ENCODE results near the gene BICRAL. TPM values are rescaled to one million over a fixed set of nuclear protein-coding genes. Genes with fewer than 3 reads are reported as not detected.
A peak's percentile ranks its signal among the peaks of the same experiment; 100 is the strongest.

The BICRAL gene
- total RNA-seq, 6 experiments from 2014 or later, result 4.3 to 6.0 (median 5.5) TPM

DNA sequence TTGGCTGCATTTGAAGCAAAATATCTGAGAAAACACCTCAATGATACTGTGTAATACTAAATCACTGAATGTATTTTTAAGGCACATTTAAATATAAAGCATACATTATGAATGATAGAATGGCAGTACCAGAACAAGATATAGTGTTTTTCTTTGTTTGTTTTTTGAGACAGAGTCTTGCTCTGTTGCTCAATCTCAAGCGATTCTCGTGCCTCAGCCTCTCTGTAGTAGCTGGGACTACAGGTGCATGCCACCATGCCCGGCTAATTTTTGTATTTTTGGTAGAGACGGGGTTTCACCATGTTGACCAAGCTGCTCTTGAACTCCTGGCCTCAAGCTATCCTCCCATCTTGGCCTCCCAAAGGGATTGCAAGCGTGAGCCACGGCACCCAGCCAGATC lies 2.3 kb upstream of the BICRAL start:
- H3K27ac ChIP-seq, result no peak overlapping the region
- DNase-seq (no peak), ATAC-seq (no peak)
- TF ChIP-seq, protein P1, sequence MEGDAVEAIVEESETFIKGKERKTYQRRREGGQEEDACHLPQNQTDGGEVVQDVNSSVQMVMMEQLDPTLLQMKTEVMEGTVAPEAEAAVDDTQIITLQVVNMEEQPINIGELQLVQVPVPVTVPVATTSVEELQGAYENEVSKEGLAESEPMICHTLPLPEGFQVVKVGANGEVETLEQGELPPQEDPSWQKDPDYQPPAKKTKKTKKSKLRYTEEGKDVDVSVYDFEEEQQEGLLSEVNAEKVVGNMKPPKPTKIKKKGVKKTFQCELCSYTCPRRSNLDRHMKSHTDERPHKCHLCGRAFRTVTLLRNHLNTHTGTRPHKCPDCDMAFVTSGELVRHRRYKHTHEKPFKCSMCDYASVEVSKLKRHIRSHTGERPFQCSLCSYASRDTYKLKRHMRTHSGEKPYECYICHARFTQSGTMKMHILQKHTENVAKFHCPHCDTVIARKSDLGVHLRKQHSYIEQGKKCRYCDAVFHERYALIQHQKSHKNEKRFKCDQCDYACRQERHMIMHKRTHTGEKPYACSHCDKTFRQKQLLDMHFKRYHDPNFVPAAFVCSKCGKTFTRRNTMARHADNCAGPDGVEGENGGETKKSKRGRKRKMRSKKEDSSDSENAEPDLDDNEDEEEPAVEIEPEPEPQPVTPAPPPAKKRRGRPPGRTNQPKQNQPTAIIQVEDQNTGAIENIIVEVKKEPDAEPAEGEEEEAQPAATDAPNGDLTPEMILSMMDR (IDR thresholded peaks at IDR 0.05), result no peak
- no peak for TF ChIP-seq POLR2A (IDR thresholded peaks at IDR 0.05)
- no peak overlapping the region for H3K4me3 ChIP-seq
- no peaks in the 10 kb centered on the region for H3K27me3 ChIP-seq
- H3K36me3 ChIP-seq, result no peaks in the 10 kb centered on the region
- intact Hi-C loops (cut with DNase I), result no loop called here
- WGBS (ENCODE audit: insufficient coverage, low coverage, low lambda C conversion rate, missing lambda C conversion rate), result 64% methylated on average over 4 of the region's 6 CpGs
- peaks cover 0 to 13% (median 0%) of the 10 kb centered on the region in 4 donors for H3K4me1 ChIP-seq
- no peaks in the 10 kb centered on the region for H3K9me3 ChIP-seq

DNA sequence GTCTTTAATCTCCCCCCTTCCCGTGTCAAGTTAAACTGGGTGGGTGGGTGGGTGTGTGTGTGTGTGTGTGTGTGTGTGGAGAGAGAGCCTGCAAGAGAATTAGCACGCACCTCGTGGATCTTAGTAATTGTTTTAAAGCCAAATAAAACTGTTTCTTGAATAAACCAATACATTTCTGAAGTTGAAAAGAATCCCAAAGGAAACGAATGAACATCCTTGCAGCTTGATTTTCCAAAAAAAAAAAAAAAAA lies 381 bp upstream of the BICRAL start:
- no peak for ATAC-seq
- Histone ChIP-seq H3K27ac (peak overlapping the region; percentile 100), H3K9me3 (no peaks in the 10 kb centered on the region), H3K4me1 (peaks cover 0 to 16% (median 7%) of the 10 kb centered on the region in 4 donors), H3K4me3 (peak overlapping the region; percentile 71 to 83 (median 76)), H3K36me3 (no peaks in the 10 kb centered on the region), H3K27me3 (no peaks in the 10 kb centered on the region)
- no peak for DNase-seq
- TF ChIP-seq POLR2A (IDR thresholded peaks at IDR 0.05), result no peak
- TF ChIP-seq, protein P1 (IDR thresholded peaks at IDR 0.05), result no peak
- intact Hi-C loops (cut with DNase I), result no loop called here
- 0% methylated on average over 4 of the region's 4 CpGs for WGBS (ENCODE audit: insufficient coverage, low coverage, low lambda C conversion rate, missing lambda C conversion rate)

- Histone ChIP-seq H3K9me3 (no peaks in the 10 kb centered on the region), H3K36me3 (no peaks in the 10 kb centered on the region), H3K4me1 (peaks cover 0 to 13% (median 7%) of the 10 kb centered on the region in 4 donors), H3K27ac (peak overlapping the region; percentile 100), H3K4me3 (peak overlapping the region; percentile 71 to 83 (median 76)), H3K27me3 (no peaks in the 10 kb centered on the region)
- peak; percentile 85 for TF ChIP-seq POLR2A (IDR thresholded peaks at IDR 0.05)
- TF ChIP-seq, protein P1 (IDR thresholded peaks at IDR 0.05), result no peak
- peak; percentile 65 to 72 (median 70) for ATAC-seq
- intact Hi-C loops (cut with DNase I), result no loop called here
- 0% methylated on average over 28 of the region's 51 CpGs for WGBS (ENCODE audit: insufficient coverage, low coverage, low lambda C conversion rate, missing lambda C conversion rate)
- peak; percentile 73 to 81 (median 80) for DNase-seq
Measured at GRCh38 chr6:42782689-42783176, 881 bp downstream of the BICRAL start.

GRCh38 chr6:42783177-42783875 lies 1.5 kb downstream of the BICRAL start:
- peak; percentile 58 to 73 (median 66) for ATAC-seq
- Histone ChIP-seq H3K4me1 (peaks cover 0 to 9% (median 5%) of the 10 kb centered on the region in 4 donors), H3K27me3 (no peaks in the 10 kb centered on the region), H3K4me3 (peak overlapping the region; percentile 71 to 83 (median 76)), H3K9me3 (no peaks in the 10 kb centered on the region), H3K36me3 (no peaks in the 10 kb centered on the region), H3K27ac (peak overlapping the region; percentile 100)
- peak; percentile 74 to 81 (median 80) for DNase-seq
- TF ChIP-seq POLR2A (IDR thresholded peaks at IDR 0.05), result peak; percentile 24
- TF ChIP-seq, protein P1 (IDR thresholded peaks at IDR 0.05), result no peak
- WGBS (ENCODE audit: insufficient coverage, low coverage, low lambda C conversion rate, missing lambda C conversion rate), result 0% methylated on average over 9 of the region's 79 CpGs
- intact Hi-C loops (cut with DNase I), result no loop called here

Data from right lobe of liver (tissue), 6 donors.